Stromal cell of bone marrow (primary cell): ENCODE measurements around the gene DNAJC16.
"Not testable (repeated sequence)": the region's sequence is repeated elsewhere in the genome, so short reads cannot be mapped to it uniquely, and the experiment has no call there.

Experiments
- DNase-seq: peaks from one replicate; pipeline ENCODE4 v3.0.0-alpha.2; 2012; ENCODE audit warnings: low read depth

Gene DNAJC16

GRCh38 chr1:15583016-15583706, 56.5 kb downstream of the DNAJC16 start:
- no peak for DNase-seq

- no peak for DNase-seq
Observed at GRCh38 chr1:15584489-15585363, 58.1 kb downstream of the DNAJC16 start, which contains the start of gene AGMAT. Gene AGMAT, minus strand, starts transcription at chr1:15585051. Its CDS starts 84 bp downstream, at chr1:15584967.

DNA sequence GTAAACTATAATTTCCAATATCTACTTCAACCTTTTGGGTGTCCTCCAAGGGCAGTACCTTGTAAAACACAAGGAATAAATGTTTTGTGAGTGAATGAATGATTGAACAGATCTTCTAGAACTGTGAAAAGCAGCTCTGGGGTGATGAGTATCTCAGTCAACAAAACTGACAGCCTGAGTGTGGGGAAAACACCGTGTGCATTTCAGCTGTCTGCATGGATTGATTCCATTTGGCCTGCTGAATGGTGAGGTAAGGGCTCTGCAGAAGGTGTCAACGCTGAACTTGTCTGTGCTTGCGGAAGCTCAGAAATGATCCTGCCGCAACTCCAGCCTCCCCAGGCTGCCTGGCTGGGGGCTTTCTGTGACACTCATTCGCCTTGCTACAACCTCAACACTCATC, 65.6 kb downstream of the DNAJC16 start:
- no peak for DNase-seq

- no peak for DNase-seq
Observed at GRCh38 chr1:15595809-15596617, 69.4 kb downstream of the DNAJC16 start.

DNA sequence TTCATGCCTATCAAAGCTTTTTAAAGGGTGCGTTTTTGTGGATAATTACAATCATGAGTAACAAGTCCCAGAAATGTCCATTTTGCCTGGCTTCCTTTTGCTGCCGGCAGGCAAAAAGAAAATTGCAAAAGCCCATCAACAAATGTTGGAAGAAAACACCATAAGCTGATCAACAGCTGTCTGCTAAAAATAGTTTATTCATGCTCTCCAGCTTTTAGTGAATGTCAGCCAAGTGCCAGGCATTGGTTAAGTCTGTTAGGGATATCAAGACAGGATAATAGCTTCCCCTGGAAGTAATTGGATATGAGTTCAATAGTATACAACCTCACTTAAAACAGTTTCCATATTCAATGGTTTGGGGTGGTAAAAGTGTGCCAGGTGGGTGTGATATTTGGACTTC, 71.8 kb downstream of the DNAJC16 start:
- no peak for DNase-seq

- peak; percentile 96 for DNase-seq
Observed at GRCh38 chr1:15603050-15603965, 76.7 kb downstream of the DNAJC16 start.

GRCh38 chr1:15603966-15604282, 77.3 kb downstream of the DNAJC16 start:
- not testable (repeated sequence) for DNase-seq

DNA sequence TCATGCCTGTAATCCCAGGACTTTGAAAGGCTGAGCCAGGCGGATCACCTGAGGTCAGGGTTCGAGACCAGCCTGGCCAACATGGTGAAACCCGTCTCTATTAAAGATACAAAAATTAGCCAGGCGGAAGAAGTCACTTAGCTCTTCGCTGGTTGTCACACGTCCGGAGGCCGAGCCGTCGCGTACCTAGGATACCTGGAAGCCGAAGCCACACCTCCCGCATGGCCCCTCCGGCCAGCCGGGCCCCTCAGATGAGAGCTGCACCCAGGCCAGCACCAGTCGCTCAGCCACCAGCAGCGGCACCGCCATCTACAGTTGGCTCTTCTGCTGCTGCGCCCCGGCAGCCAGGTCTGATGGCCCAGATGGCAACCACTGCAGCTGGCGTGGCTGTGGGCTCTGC, 77.8 kb downstream of the DNAJC16 start:
- DNase-seq, result not testable (repeated sequence)

DNA sequence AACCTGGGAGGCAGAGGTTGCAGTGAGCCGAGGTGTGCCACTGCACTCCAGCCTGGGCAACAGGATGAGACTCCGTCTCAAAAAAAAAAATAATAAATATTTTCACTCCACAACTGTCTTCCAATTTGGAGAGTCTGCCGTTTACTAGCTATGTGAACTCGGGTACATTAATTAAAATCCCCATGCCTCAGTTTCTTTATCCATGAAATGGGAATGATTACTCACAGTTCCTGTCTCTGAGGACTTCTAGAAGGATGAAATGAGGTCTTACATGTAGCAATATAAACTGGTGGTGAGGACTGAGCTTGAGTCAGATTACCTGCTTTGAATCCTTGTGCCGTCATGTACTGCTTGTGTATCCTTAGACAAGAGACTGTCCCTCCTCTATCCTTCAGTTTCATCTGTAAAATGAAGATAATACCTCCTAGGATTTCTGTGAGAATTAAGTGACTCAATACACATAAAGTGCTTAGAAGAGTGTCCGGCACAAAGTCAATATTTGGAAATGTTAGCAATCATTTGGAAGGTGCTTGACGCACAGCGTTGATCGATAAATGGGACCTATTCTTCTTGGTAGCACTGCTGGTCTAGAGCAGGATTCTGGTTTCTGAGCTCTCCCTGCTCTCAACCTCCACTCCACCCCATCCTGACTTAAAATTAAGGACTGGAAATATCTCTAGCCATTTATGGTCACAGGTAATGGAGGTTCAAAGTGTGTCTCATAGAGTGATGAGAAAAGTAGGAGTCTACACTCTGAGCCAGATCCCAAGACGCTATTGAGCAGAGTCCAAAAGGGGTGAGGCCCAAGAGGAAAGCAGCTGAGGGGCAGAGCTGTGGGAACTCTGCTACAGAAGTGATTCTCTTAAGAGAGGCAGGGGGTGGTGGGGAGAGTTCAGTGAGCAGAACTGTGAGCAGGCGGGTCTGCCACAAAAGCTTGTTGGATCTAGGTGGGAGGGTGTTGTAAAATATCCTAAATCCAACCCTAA, 79.0 kb downstream of the DNAJC16 start:
- no peak for DNase-seq

DNA sequence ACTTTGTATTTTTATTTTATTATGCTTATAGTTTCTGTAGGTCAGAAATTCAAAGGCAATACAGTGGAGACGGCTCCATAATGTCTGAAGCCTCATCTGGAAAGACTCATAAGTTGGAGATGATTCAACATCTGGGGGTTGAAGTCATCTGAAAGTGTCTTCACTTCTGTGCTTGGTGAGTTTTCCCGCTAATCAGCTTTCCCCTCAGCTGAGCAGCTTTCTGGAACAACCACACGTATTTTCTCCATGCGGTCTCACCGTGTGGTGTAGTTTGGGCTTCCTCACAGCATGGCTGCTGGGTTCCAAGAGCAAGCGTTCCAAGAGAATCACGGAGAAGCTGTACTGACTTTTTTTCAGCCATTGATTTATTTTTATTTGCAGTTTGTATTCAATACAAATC, 83.0 kb downstream of the DNAJC16 start:
- DNase-seq, result no peak

DNA sequence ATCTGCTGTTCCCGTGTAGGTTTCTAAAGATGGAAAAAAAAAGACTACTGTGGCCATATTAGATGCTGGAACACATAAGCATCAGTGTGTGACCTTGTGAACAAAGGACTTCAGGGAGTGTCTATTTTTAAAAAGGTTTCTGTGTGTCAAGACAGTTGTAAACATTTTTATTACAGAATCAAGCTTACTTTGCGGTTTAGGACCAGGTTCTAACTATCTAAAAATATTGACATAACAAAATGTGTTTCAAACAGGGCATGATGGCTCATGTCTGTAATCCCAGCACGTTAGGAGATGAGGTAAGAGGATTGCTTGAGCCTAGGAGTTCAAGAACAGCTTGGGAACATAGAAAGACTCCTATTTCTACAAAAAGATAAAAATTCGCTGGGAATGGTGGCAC, 83.5 kb downstream of the DNAJC16 start:
- no peak for DNase-seq

GRCh38 chr1:15616373-15617172, 89.9 kb downstream of the DNAJC16 start:
- DNase-seq, result no peak

- DNase-seq, result peak; percentile 97
Observed at GRCh38 chr1:15617173-15618076, 90.8 kb downstream of the DNAJC16 start, which contains the start of gene DDI2. Gene DDI2, plus strand, starts transcription at chr1:15617458. Its CDS starts 213 bp downstream, at chr1:15617671.

DNA sequence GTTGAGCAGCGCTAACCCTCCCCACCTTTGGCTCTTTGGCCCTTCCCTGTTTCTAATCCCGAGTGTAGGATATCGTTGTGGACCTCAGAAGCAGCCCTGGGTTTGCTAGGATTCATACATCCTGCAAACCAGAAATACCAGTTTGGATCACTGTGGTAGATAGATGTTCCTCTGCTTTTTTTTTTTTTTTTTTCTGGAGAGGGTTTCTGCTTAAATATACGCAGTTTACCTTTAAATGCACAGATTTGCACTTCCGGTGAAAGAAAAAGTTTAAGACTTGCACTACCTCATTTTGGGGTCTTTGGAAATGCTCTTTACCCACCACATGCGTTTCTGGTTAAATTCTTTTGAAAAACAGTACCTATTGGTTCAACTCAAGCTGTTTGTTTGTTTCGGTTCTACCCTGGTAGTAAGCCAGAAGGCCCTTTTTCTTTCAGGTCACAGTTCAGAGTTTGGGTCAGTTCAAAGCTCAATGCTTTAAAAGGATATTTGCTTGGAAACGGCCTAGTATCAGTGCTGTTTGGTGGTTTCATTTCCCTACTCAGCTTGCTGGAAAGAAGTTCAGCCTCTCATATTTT, 91.5 kb downstream of the DNAJC16 start:
- DNase-seq, result no peak

- no peak for DNase-seq
Observed at GRCh38 chr1:15618655-15619525, 92.2 kb downstream of the DNAJC16 start.

GRCh38 chr1:15620155-15620545, 93.5 kb downstream of the DNAJC16 start:
- DNase-seq, result no peak
